GM19238 (cell line): ENCODE measurements around the gene TKT.

Experiments used
- DNase-seq: peaks from one replicate; pipeline ENCODE4 v3.0.0; 2011; ENCODE audit warnings: low spot score; ENCODE audit not compliant: insufficient read length

TKT gene

GRCh38 chr3:53181528-53181927 is 74.3 kb downstream of the TKT start:
- no peak for DNase-seq

GRCh38 chr3:53181024-53181371 is 74.8 kb downstream of the TKT start:
- no peak for DNase-seq

GRCh38 chr3:53180305-53181023 is 75.4 kb downstream of the TKT start:
- DNase-seq = peak; percentile 84

- no peak for DNase-seq
Observed at GRCh38 chr3:53179580-53179979, 76.2 kb downstream of the TKT start.

GRCh38 chr3:53178246-53178645 is 77.6 kb downstream of the TKT start:
- DNase-seq = no peak

GRCh38 chr3:53175613-53176540 is 79.9 kb downstream of the TKT start:
- no peak for DNase-seq
